Osteoblast (primary cell): ENCODE measurements around the gene PRR3. TPM values are rescaled to one million over a fixed set of nuclear protein-coding genes. Genes with fewer than 3 reads are reported as not detected.
A peak's percentile ranks its signal among the peaks of the same experiment; 100 is the strongest.

ENCODE experiments used
- DNase-seq: peaks from one replicate; pipeline ENCODE4 v3.0.0; 2011; ENCODE audit warnings: low spot score, mixed read lengths; ENCODE audit not compliant: insufficient read length; ENCODE audit errors: missing footprints
- H2AFZ ChIP-seq: 2 replicates; pipeline ENCODE4 v1.6.0; 2011; ENCODE audit warnings: mild to moderate bottlenecking, low read length
- H3K27ac ChIP-seq: 2 replicates; pipeline ENCODE4 v1.5.1; 2011; ENCODE audit warnings: mild to moderate bottlenecking, low read depth, low read length, moderate library complexity
- H3K27me3 ChIP-seq: 2 replicates; pipeline ENCODE4 v1.6.0; 2012; ENCODE audit warnings: mild to moderate bottlenecking, control low read depth, inconsistent platforms, low read length, moderate library complexity; ENCODE audit not compliant: insufficient read depth
- H3K36me3 ChIP-seq: 2 replicates; pipeline ENCODE4 v1.5.1; 2011; ENCODE audit warnings: mild to moderate bottlenecking, low read length, control low read depth, moderate library complexity; ENCODE audit not compliant: insufficient read depth
- H3K4me1 ChIP-seq: 2 replicates; pipeline ENCODE4 v1.5.1; 2011; ENCODE audit warnings: mild to moderate bottlenecking, low read length, control low read depth, moderate library complexity; ENCODE audit not compliant: insufficient read depth
- H3K4me2 ChIP-seq: 2 replicates; pipeline ENCODE4 v1.6.0; 2011; ENCODE audit warnings: mild to moderate bottlenecking, low read length; ENCODE audit not compliant: insufficient read depth
- H3K4me3 ChIP-seq: fragments of 200-600 bp; sonication (generic); 3 replicates; pipeline ENCODE4 v1.5.1; 2012; ENCODE audit warnings: mild to moderate bottlenecking, low read length, inconsistent platforms; ENCODE audit not compliant: insufficient read depth
- H3K79me2 ChIP-seq: 2 replicates; pipeline ENCODE4 v1.6.0; 2012; ENCODE audit warnings: mild to moderate bottlenecking, low read length, control low read depth, inconsistent platforms; ENCODE audit not compliant: insufficient read depth
- H3K9me3 ChIP-seq: 2 replicates; pipeline ENCODE4 v1.5.1; 2011; ENCODE audit warnings: low read depth, low read length, control low read depth
- H4K20me1 ChIP-seq: 2 replicates; pipeline ENCODE4 v1.6.0; 2012; ENCODE audit warnings: mild to moderate bottlenecking, low read length, control low read depth; ENCODE audit not compliant: insufficient read depth
- CTCF ChIP-seq: IDR thresholded peaks from 2 replicates; pipeline ENCODE4 v1.5.1; 2011; ENCODE audit warnings: mild to moderate bottlenecking, low read depth, low read length, moderate library complexity; ENCODE audit errors: extremely low read depth
- total RNA-seq: library from RNA; depleted of rRNA; stranded (reverse); fragments of >200 nt; gene quantifications from 2 replicates; pipeline ENCODE4 v1.2.3, GENCODE V29; 2012

The PRR3 gene
- total RNA-seq, 1 donor: 7.2 TPM

DNA sequence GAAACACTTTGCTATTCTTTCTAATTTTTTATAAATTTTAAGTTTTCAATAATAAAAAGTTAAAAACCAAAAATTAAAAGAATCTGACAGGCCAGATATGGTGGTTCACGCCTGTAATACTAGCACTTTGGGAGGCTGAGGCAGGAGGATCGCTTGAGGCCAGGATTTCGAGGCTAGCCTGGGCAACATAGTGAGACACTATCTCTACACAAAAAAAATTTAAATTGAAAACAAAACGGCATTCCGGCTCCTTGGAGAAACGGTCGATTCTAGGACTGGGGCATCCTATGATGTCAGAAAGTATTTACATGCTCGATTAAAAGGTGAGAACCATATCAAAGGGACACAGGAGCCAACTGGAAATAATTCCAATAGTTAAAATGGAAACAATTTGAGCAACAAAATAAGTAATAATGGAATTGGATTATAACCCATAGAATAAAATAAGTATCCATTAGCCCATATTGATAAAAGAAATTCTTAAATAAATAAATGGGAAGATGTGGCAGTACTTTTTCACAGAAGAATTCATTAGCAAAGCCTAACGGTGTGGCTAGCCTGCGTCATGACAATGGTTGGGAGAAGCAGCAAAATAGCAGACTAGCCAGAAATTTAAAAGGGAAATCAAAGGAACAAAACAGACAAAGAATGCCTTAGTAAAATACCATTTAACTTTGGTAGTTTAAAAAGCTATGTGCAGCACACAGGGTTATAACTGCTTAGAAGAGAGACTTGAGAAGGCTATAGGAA lies 46.5 kb upstream of the PRR3 start:
- TF ChIP-seq CTCF: no peak
- H3K9me3 ChIP-seq: no peaks in the 10 kb centered on the region

DNA sequence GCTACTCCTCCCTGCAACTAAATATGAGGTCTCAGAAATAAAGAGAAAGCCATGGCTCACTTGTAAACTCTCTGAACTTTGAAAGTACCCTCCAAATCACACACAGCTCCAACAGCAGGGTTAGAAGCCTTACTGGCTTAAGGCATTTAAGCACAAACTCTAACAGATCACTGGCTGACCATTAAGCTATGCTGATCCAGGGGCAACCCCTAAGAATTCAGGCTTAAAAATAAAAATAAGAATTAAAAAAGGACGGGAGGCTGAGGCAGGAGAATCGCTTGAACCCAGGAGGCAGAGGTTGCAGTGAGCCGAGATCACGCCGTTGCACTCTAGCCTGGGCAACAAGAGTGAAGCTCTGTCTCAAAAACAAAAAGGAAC lies 45.9 kb upstream of the PRR3 start:
- Histone ChIP-seq H3K27ac (no peak overlapping the region), H4K20me1 (no peaks in the 10 kb centered on the region), H3K36me3 (no peaks in the 10 kb centered on the region), H3K4me2 (no peak overlapping the region), H3K9me3 (no peaks in the 10 kb centered on the region), H3K79me2 (no peaks in the 10 kb centered on the region), H3K4me1 (peaks cover 5% of the 10 kb centered on the region), H2AFZ (no peak overlapping the region), H3K27me3 (no peaks in the 10 kb centered on the region), H3K4me3 (no peak overlapping the region)
- TF ChIP-seq CTCF: no peak
- DNase-seq: no peak

More for the DNA sequence above, 46.5 kb upstream of the PRR3 start:
- Histone ChIP-seq H3K36me3 (no peaks in the 10 kb centered on the region), H4K20me1 (no peaks in the 10 kb centered on the region), H2AFZ (no peak overlapping the region), H3K4me2 (no peak overlapping the region), H3K27ac (no peak overlapping the region), H3K27me3 (no peaks in the 10 kb centered on the region), H3K4me1 (peaks cover 5% of the 10 kb centered on the region), H3K4me3 (no peak overlapping the region), H3K79me2 (no peaks in the 10 kb centered on the region)
- DNase-seq: no peak

DNA sequence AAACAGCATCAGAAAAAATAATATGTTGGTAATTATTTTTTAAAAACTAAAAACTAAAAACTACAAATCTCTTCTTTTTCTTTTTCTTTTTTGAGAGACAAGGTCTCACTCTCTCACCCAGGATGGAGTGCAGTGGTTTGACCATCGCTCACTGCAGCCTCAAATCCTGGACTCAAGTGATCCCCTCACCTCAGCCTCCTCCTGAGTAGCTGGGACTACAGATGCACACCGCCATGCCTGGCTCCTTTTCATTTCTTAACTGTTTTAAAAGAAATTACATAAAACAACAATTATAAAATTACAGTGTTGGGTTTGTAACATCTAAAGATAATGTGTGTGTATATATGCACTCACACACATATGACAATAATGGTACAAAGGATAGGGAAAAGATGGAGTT lies 43.6 kb upstream of the PRR3 start:
- H3K4me2 ChIP-seq: no peak overlapping the region
- no peak for TF ChIP-seq CTCF

DNA sequence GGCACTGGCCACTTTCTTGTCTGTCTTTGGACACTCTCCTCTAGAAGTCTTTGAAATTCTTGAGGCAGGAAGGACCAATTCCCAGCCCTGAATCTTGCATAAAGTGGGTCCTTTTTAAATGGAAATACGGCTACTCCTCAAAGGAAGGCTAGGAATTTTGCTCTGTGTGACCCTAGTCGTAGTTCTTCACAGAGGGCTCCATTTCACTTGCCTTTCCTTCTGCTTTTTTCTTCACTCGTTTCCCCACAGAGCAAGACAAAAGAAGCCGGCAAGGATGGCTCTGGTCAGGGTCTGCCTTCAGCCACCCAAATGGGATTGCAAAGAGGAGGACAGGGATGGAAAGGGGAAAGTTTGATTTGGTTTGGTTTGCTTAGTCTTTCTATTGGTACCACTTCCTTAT lies 42.0 kb upstream of the PRR3 start:
- no peaks in the 10 kb centered on the region for H4K20me1 ChIP-seq
- no peaks in the 10 kb centered on the region for H3K9me3 ChIP-seq
- peak overlapping the region; percentile 0 for H2AFZ ChIP-seq
- H3K27me3 ChIP-seq: no peaks in the 10 kb centered on the region
- no peak for DNase-seq
- no peaks in the 10 kb centered on the region for H3K79me2 ChIP-seq
- H3K4me1 ChIP-seq: peaks cover 4% of the 10 kb centered on the region
- no peak overlapping the region for H3K4me2 ChIP-seq
- H3K36me3 ChIP-seq: no peaks in the 10 kb centered on the region
- no peak for TF ChIP-seq CTCF
- H3K27ac ChIP-seq: no peak overlapping the region
- no peak overlapping the region for H3K4me3 ChIP-seq

More for the DNA sequence above, 43.6 kb upstream of the PRR3 start:
- Histone ChIP-seq H3K4me1 (peaks cover 9% of the 10 kb centered on the region), H3K79me2 (no peaks in the 10 kb centered on the region), H2AFZ (no peak overlapping the region), H3K36me3 (no peaks in the 10 kb centered on the region), H3K27ac (no peak overlapping the region), H4K20me1 (no peaks in the 10 kb centered on the region), H3K27me3 (no peaks in the 10 kb centered on the region), H3K4me3 (no peak overlapping the region), H3K9me3 (no peaks in the 10 kb centered on the region)
- no peak for DNase-seq
